ENCODE data around the gene RNF166.
"Not testable (repeated sequence)": the region's sequence is repeated elsewhere in the genome, so short reads cannot be mapped to it uniquely, and the experiment has no call there.

The RNF166 gene

DNA sequence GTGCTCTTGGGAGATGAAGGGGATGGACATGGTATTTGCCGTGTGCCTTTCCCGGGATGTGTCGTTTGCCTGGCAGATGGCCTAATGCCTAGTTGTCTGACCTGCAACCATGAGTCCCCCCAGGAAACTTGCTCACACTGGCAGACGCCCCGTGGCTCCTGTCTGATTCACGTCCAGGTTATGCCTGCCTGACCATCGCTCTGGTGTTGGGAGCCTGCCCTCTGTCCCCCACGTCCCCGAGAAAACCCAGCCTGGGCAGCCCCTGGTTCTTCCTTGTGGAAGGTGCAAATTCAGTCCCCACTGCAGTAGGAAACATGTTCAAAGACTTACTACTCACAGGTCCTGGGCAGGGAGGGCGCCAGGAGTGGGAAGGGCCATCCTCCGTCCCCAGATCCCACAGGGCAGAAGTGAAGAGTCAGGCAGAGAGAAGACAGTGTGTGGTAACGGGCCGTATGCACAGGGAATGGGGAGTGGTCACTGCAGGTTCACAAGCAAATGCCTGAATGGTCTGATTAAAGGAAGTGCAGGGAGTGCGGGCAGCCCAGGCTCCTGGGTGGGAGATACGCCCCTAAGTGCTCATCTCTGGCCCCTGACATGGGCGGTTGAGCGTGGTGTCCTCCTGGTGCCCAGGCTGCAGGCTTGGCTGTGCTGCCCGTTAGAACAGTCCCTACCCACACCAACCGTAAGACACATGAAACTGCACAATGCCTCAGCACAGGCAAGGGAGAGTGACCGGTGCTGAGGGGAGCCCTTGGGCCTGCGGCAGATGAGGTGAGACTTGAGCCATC is 15.7 kb downstream of the RNF166 start:
- DNase-seq = no peak

DNA sequence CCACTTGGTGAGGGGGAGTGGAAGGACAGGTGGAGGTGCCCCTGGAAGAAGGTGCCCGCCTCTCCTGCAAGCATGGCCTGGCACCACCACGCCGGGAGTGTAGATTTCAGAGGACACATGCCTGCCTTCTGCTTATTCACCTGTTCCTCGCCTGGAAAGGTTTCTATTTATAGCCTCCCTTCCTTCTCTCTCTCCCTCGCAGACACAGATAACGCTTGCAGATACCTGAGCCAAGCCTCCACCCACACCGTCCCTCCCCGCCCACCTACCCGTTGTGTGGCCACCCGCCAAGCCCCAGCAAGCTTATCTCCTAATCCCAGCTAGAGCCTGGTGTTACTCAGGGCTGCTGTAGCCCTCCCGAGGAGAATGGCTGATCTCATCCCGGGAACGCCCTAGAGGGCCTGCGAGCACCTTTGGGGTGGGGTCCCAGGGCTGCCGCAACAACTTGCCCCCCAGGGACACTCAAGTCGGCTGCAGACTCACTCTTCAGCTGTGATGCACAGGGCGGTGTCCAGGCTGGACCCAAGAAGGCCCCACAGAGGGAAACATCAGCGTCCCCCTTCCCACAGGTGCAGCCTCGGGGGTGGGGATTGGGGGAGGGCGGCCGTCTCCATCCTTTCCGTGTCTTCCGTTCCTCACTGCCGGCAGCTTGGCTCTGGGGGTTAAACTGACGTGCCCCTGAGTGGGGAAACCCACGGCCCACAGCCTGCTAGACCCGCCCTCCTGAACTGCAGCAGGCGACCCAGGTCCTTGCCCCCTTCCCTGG is 18.0 kb downstream of the RNF166 start:
- DNase-seq = no peak

DNA sequence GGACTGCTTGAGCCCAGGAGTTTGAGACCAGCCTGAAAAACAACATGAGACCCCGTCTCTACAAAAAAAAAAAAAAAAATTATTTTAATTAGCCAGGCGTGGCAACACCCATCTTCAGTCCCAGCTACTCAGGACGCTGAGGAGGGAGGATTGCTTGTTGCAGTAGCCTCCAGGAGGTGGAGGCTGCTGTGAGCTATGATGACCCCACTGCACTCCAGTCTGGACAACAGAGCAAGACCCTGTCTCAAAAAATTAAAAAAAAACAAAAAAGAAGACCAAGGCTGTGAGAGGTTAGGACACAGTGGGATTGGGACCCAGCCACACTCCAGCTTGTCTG is 18.6 kb downstream of the RNF166 start:
- DNase-seq = no peak

DNA sequence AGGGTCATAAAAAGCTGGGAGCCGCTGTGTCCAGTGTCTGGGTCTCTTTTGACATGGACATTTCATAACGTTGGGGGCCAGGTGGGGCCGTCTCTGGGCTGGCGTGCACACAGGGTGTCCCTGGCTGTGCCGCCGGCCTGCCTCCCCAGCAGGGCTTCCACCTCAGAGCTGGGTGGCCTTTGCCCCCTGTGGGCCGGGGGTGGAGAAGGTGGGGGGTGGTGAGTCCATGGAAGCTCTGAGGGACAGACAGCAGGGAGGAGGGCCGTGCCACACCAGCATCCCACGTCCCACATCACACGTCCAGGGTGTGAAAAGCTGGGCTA is 19.0 kb downstream of the RNF166 start:
- no peak for DNase-seq

- DNase-seq = peak; percentile 37
Observed at GRCh38 chr16:88686439-88687253, 19.6 kb downstream of the RNF166 start, which contains the start of gene SNAI3. TSS of gene SNAI3 (minus strand) at chr16:88686507. CDS start at chr16:88686406, 101 bp downstream.

- DNase-seq = no peak
Observed at GRCh38 chr16:88686062-88686438, 20.2 kb downstream of the RNF166 start.

- no peak for DNase-seq
Observed at GRCh38 chr16:88685156-88686061, 20.8 kb downstream of the RNF166 start.

DNA sequence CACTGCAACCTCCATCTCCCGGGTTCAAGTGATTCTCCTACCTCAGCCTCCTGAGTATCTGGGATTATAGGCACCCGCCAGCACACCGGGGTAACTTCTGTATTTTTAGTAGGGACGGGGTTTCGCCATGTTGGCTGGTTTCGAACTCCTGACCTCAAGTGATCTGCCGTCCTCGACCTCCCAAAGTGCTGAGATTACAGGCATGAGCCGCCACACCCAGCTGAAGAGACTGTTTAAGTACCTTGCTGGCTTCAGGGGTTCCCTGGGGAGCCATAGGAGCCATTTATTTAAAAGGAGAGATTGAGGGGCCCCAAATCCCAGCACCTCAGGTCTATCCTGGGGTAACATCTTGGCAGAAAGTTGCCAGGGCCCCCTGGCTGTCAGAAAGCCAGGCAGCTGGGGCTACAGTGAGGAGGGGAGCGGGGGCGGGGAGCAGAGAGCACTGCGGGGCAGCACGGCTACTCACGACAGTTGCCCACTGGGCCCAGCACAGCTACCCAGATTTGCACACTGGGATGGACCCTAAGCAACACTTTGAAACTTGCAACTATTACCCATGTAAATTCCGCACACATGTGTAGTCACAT is 21.5 kb downstream of the RNF166 start:
- no peak for DNase-seq

DNA sequence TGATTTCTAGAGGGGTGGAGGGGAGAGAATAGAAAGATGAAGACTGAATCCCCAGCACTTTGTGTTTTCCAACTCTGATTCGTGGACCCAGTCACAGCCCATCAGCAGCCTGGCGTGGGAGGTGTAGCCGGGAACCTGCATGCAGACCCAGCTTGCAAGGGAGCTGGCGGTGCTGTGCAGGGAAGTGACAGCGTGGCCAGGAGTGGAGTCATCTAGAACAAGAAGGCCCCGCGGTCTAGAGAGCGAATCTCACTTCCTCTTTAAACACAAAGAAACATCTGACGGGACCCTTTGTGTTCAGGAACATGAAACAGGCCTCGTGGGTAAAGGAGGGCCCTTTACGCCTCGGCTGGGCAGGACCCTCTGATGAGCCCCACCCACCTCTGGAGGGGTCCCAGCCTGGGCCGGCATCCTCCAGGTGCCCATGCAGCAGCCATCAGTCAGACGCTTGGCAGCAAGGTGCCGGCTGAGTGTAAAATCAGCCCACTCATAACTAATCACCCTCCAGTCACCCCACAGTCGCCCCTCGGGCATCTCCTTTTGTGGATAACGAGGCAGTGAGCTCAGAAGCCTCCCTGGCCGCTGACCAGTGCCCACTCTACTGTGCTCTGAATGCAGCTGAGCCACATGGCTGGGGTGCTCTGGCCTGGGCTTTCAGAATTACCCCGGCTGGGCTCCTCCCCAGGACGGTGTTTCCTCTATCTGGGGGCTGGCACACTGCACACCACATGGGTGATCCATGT is 24.3 kb downstream of the RNF166 start:
- DNase-seq = no peak

- DNase-seq = no peak
Observed at GRCh38 chr16:88681084-88681680, 25.0 kb downstream of the RNF166 start.

DNA sequence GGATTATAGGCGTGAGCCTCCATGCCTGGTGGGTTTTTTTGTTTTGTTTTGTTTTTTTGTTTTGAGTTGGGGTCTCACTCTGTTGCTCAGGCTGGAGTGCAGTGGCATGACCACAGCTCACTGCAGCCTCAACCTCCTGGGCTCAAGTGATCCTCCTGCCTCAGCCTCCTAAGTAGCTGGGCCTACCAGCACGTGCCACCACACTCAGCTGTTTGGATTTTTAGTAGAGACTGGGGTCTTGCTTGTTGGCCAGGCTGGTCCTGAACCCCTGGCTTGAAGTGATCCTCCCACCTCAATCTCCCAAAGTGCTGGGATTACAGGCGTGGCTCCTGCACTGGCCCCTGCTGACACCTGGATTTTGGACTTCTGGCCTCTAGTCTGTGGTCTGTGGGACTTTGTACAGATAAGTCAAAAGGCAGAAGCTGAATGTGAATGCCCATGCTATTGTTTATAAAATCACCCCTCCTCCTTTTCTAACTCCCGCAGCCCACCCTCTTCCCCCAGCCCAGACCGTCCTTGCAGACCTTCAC is 25.6 kb downstream of the RNF166 start:
- DNase-seq = no peak

DNA sequence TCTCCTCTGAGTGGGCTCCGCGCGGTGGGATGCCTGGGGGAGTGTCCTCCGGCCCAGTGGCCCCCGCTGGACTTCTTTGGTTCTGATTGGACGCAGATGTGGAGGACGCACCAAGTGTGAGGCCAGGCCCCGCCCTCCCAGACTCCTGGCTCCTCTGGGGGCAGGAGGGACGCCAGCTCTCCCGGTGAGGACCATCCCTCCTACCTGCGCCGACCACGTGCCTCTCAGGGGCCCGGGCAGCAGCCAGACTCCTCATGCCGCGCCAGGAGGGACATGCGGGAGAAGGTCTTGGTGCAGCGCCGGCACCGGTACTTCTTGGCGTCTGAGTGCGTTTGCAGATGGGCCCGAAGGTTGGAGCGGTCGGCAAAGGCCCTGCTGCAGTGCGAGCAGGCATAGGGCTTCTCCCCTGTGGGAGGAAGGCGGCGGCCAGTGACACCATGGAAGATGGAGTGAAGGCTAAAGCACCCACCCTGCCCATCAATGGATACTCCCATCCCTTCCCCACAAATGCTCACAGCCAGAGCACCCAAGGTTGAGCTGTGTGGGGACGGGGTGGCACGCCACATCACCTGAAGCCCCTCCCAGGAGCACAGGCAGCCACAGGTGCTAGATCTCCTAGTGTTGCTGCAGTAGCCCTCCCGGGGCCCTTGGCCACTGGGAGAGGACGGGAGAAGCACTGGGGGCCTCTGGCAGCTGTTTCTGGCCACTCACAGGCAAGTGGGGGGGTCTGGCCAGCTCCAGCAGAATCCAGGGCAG is 27.8 kb downstream of the RNF166 start:
- no peak for DNase-seq

GRCh38 chr16:88677721-88678120 is 28.5 kb downstream of the RNF166 start:
- DNase-seq = no peak

DNA sequence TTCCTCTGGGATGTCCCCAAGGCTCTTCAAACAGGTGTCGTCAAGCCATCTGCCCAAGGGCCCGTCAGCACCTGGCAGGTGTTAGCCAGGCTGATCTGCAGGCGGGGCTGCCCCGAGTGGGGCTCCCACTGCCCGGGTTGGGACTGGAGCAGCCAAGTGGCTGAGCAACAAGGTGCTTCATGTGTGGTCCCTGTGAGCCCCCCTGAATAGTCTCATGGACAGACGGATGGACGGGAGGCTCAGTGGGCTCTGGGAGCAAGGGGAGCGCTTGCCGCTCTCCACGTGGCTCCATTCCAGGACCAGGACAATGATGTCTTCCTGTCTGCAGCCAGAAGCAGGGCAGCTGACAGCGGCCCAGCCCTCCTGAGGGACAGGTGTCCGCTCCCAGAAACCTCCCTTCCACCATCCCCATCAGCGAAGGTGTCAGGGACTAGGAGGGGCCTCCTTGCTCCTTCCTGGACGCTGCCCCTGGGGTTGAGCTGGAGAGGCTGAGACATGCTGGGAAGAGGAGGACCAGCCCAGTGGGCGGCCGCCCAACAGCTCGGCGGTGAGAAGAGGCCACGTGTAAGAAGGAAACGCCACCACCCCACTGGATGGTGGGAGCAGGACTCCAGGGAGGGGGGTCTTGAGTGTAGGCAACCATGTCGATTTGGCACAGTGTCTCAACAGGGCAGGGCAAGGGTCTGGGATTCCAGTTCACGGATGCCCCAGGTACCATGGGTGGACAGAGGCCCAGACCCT is 29.5 kb downstream of the RNF166 start:
- no peak for DNase-seq

GRCh38 chr16:88673716-88674379 is 32.4 kb downstream of the RNF166 start:
- DNase-seq = no peak

GRCh38 chr16:88672776-88673175 is 33.4 kb downstream of the RNF166 start:
- no peak for DNase-seq

GRCh38 chr16:88671806-88672205 is 34.4 kb downstream of the RNF166 start:
- DNase-seq = no peak

GRCh38 chr16:88669980-88670379 is 36.2 kb downstream of the RNF166 start:
- DNase-seq = no peak

DNA sequence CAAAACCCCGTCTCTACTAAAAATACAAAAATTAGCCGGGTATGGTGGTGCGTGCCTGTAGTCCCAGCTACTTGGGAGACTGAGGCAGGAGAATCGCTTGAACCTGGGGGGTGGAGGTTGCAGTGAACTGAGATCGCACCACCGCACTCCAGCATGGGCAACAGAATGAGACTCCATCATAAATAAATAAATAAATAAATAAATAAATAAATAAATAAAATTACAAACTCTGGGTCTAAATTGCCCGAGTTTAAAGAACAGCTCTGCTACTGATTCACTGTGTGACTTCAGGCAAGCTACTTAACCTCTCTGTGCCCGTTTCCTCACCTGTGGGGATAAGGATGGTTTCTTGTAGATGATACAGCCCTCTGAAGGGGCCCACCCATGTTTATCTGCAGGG is 36.7 kb downstream of the RNF166 start:
- DNase-seq = not testable (repeated sequence)

All from NCI-H748 treated with DMSO at 0.1 percent for 48 hours (cell line).